Left ventricle myocardium superior (tissue), 1 donor: Measurements from ENCODE around the gene ARPC5. TPM values are rescaled to one million over a fixed set of nuclear protein-coding genes. Genes with fewer than 3 reads are reported as not detected.
"Not testable (repeated sequence)": the region's sequence is repeated elsewhere in the genome, so short reads cannot be mapped to it uniquely, and the experiment has no call there.

Experiments used
- ATAC-seq: fragments of 200-7000 bp; cut with Tn5 transposase; one replicate; pipeline ENCODE4 v1.9.1; 2020; ENCODE audit warnings: mild to moderate bottlenecking, moderate library complexity
- DNase-seq: peaks from one replicate; pipeline ENCODE4 v3.0.0-alpha.2; 2020
- intact Hi-C: fragments of 100-400 bp; cut with micrococcal nuclease; formaldehyde crosslinking; loops from one replicate; pipeline ENCODE4 v1.11.0; 2022
- long read RNA-seq: library from polyadenylated mRNA; unstranded; transcript quantifications from one replicate; pipeline ENCODE4 v2.0.0, GENCODE V29; 2021
- total RNA-seq: library from RNA; stranded (reverse); fragmentation: NEBNext Ultra II Directional; extraction: Animal tissue kit (Norgen Biotek cat#: 25700); gene quantifications from one replicate; pipeline ENCODE4 v1.2.1, GENCODE V29; 2021
- donor health status: DM: no; HTN: yes; CAD: no; lungs with severe emphysema.

Gene ARPC5
- total RNA-seq = 36.4 TPM
- long read RNA-seq, full-length matches to known transcripts = 91 of 99 reads
- long read RNA-seq, partial matches to known transcripts = 7 of 99 reads
- long read RNA-seq, other reads (novel, unspliced or antisense) = 1 of 99 reads

GRCh38 chr1:183635606-183636333 is at the start of gene ARPC5:
Gene ARPC5 (minus strand): TSS chr1:183635783. CDS start chr1:183635659, 124 bp downstream.
- DNase-seq (peak; percentile 98), ATAC-seq (peak; percentile 95)
- intact Hi-C loops = no loop called here

GRCh38 chr1:183685112-183685713 is 49.6 kb upstream of the ARPC5 start:
- intact Hi-C loops = no loop called here
- ATAC-seq = peak; percentile 78
- no peak for DNase-seq

- DNase-seq, intact Hi-C loops, ATAC-seq: not testable (repeated sequence)
Measured at GRCh38 chr1:183679363-183679762, 43.8 kb upstream of the ARPC5 start.

- ATAC-seq (peak; percentile 83), DNase-seq (no peak)
- intact Hi-C loops = no loop called here
Measured at GRCh38 chr1:183678819-183679218, 43.2 kb upstream of the ARPC5 start.

GRCh38 chr1:183676586-183677189 is 41.1 kb upstream of the ARPC5 start:
- intact Hi-C loops = no loop called here
- DNase-seq (no peak), ATAC-seq (peak; percentile 58)

- intact Hi-C loops = no loop called here
- ATAC-seq (no peak), DNase-seq (no peak)
Measured at GRCh38 chr1:183675883-183676585, 40.5 kb upstream of the ARPC5 start.

GRCh38 chr1:183675381-183675780 is 39.8 kb upstream of the ARPC5 start:
- ATAC-seq (no peak), DNase-seq (no peak)
- intact Hi-C loops = no loop called here

GRCh38 chr1:183674886-183675285 is 39.3 kb upstream of the ARPC5 start:
- ATAC-seq (no peak), DNase-seq (no peak)
- intact Hi-C loops = no loop called here

- intact Hi-C loops = no loop called here
- DNase-seq (no peak), ATAC-seq (peak; percentile 82)
Measured at GRCh38 chr1:183674339-183674738, 38.8 kb upstream of the ARPC5 start.

GRCh38 chr1:183673605-183674323 is 38.2 kb upstream of the ARPC5 start:
- intact Hi-C loops = no loop called here
- no peak for ATAC-seq
- DNase-seq = no peak

- intact Hi-C loops = no loop called here
- DNase-seq (no peak), ATAC-seq (no peak)
Measured at GRCh38 chr1:183670169-183670568, 34.6 kb upstream of the ARPC5 start.

- intact Hi-C loops = no loop called here
- ATAC-seq (no peak), DNase-seq (no peak)
Measured at GRCh38 chr1:183656355-183656754, 20.8 kb upstream of the ARPC5 start.

- peak; percentile 82 for DNase-seq
- peak; percentile 69 for ATAC-seq
- intact Hi-C loops = no loop called here
Measured at GRCh38 chr1:183655562-183656075, 20.0 kb upstream of the ARPC5 start.

GRCh38 chr1:183654706-183655105 is 19.1 kb upstream of the ARPC5 start:
- no peak for DNase-seq
- ATAC-seq = no peak
- intact Hi-C loops = loop anchor here (5.0 kb wide), 1 partner anchor 263 kb away; no protein-coding TSS in a partner anchor

- ATAC-seq (peak; percentile 57), DNase-seq (no peak)
- intact Hi-C loops = loop anchor here (5.0 kb wide), 1 partner anchor 263 kb away; no protein-coding TSS in a partner anchor
Measured at GRCh38 chr1:183653876-183654451, 18.4 kb upstream of the ARPC5 start.

GRCh38 chr1:183653462-183653794 is 17.8 kb upstream of the ARPC5 start:
- intact Hi-C loops = loop anchor here (5.0 kb wide), 1 partner anchor 264 kb away; no protein-coding TSS in a partner anchor
- ATAC-seq (peak; percentile 53), DNase-seq (no peak)

GRCh38 chr1:183652547-183653461 is 17.2 kb upstream of the ARPC5 start, which contains the start of gene APOBEC4:
Gene APOBEC4 (minus strand): TSS chr1:183653316. CDS start chr1:183648781, 4,535 bp downstream.
- DNase-seq (no peak), ATAC-seq (peak; percentile 77)
- intact Hi-C loops = loop anchor here (5.0 kb wide), 1 partner anchor 264 kb away; no protein-coding TSS in a partner anchor
